ENCODE measurements around the gene MACC1. TPM values are rescaled to one million over a fixed set of nuclear protein-coding genes. Genes with fewer than 3 reads are reported as not detected.

The MACC1 gene
- total and polyA plus RNA-seq, 9 of the 15 experiments (the other 6 are each of a cell fraction or from before 2014, with no cell fraction given): 5.9 to 30.2 (median 10.4) TPM

DNA sequence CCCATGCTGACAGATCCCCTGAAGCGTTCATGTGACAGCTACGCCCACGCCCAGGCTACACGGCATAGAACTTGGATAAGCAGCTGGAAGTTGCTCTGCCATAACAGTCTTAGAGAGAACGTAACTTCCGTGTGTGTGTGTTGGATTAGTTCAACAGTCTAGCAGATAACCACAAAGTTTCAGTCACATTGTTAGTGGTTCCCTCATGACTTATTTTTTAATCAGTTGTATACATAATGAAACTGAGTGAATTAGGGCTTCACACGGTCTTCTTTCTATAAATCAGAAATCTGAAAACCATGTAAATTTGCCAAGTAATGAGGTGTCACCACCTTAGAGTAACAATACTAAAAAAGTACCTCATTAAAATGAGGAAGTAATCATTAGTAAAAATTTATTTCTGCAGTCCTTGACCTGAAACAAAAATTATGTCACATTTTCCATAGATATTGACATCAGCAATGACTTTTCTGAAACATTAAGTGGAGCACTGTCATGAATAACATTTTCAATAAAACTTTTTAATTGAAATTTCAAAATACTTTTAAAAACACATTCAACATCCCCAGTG, 21.7 kb upstream of the MACC1 start (continued):
- peak in 1 of 2 experiments; percentile 19; a peak in 1 of 4 replicates for TF ChIP-seq NRF1 (conservative IDR thresholded peaks at IDR 0.05 in 1 of 2, IDR thresholded peaks at IDR 0.05 in 1 of 2)
- TF ChIP-seq ZNF583 (CRISPR knock-in tag; IDR thresholded peaks at IDR 0.05): no peak
- peak; percentile 63 for TF ChIP-seq STAT5A (IDR thresholded peaks at IDR 0.05; ENCODE audit: borderline replicate concordance, low read length)
- no peak for TF ChIP-seq ZNF695 (CRISPR knock-in tag; IDR thresholded peaks at IDR 0.05)
- TF ChIP-seq, protein P1, sequence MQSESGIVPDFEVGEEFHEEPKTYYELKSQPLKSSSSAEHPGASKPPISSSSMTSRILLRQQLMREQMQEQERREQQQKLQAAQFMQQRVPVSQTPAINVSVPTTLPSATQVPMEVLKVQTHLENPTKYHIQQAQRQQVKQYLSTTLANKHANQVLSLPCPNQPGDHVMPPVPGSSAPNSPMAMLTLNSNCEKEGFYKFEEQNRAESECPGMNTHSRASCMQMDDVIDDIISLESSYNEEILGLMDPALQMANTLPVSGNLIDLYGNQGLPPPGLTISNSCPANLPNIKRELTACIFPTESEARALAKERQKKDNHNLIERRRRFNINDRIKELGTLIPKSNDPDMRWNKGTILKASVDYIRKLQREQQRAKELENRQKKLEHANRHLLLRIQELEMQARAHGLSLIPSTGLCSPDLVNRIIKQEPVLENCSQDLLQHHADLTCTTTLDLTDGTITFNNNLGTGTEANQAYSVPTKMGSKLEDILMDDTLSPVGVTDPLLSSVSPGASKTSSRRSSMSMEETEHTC (IDR thresholded peaks at IDR 0.05): peak; percentile 95
- no peak for TF ChIP-seq NUFIP1 (IDR thresholded peaks at IDR 0.05; ENCODE audit: partially characterized antibody)
- TF ChIP-seq ZNF384 (IDR thresholded peaks at IDR 0.05; ENCODE audit: low read depth, low read length): no peak
- TF ChIP-seq RBM39 (optimal IDR thresholded peaks at IDR 0.05; ENCODE audit: low read depth, low read length): no peak
- TF ChIP-seq, protein P2, sequence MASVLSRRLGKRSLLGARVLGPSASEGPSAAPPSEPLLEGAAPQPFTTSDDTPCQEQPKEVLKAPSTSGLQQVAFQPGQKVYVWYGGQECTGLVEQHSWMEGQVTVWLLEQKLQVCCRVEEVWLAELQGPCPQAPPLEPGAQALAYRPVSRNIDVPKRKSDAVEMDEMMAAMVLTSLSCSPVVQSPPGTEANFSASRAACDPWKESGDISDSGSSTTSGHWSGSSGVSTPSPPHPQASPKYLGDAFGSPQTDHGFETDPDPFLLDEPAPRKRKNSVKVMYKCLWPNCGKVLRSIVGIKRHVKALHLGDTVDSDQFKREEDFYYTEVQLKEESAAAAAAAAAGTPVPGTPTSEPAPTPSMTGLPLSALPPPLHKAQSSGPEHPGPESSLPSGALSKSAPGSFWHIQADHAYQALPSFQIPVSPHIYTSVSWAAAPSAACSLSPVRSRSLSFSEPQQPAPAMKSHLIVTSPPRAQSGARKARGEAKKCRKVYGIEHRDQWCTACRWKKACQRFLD (CRISPR knock-in tag; IDR thresholded peaks at IDR 0.05): peak; percentile 82
- peak; percentile 86 for TF ChIP-seq EP300 (IDR thresholded peaks at IDR 0.05; ENCODE audit: low read length)
- TF ChIP-seq EP400 (IDR thresholded peaks at IDR 0.05): peak; percentile 52
- no peak for TF ChIP-seq TOE1 (IDR thresholded peaks at IDR 0.05; ENCODE audit: borderline replicate concordance)
- TF ChIP-seq TOE1 (CRISPR knock-in tag; IDR thresholded peaks at IDR 0.05; ENCODE audit: borderline replicate concordance, low read depth): no peak
- TF ChIP-seq MECOM (CRISPR knock-in tag; IDR thresholded peaks at IDR 0.05): no peak
- TF ChIP-seq ASH1L (IDR thresholded peaks at IDR 0.05; ENCODE audit: borderline replicate concordance, low read depth, partially characterized antibody): no peak
- no peak for TF ChIP-seq SMARCA5 (IDR thresholded peaks at IDR 0.05)
- TF ChIP-seq ZNF778 (CRISPR knock-in tag; IDR thresholded peaks at IDR 0.05): no peak
- TF ChIP-seq SREBF2 (CRISPR knock-in tag; IDR thresholded peaks at IDR 0.05): no peak
- no peak for TF ChIP-seq ZNF324 (CRISPR knock-in tag; IDR thresholded peaks at IDR 0.05)
- TF ChIP-seq KDM2B (CRISPR knock-in tag; IDR thresholded peaks at IDR 0.05): no peak
- TF ChIP-seq ERF (CRISPR knock-in tag; IDR thresholded peaks at IDR 0.05): no peak
- TF ChIP-seq ARID1B (IDR thresholded peaks at IDR 0.05): peak; percentile 81
- no peak for TF ChIP-seq POLR3G (IDR thresholded peaks at IDR 0.05; ENCODE audit: extremely low read depth, insufficient read length, insufficient replicate concordance)
- TF ChIP-seq, protein P3, sequence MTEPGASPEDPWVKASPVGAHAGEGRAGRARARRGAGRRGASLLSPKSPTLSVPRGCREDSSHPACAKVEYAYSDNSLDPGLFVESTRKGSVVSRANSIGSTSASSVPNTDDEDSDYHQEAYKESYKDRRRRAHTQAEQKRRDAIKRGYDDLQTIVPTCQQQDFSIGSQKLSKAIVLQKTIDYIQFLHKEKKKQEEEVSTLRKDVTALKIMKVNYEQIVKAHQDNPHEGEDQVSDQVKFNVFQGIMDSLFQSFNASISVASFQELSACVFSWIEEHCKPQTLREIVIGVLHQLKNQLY (CRISPR knock-in tag; conservative IDR thresholded peaks at IDR 0.05): no peak
- TF ChIP-seq ZNF780A (CRISPR knock-in tag; IDR thresholded peaks at IDR 0.05): no peak
- TF ChIP-seq, protein P4, sequence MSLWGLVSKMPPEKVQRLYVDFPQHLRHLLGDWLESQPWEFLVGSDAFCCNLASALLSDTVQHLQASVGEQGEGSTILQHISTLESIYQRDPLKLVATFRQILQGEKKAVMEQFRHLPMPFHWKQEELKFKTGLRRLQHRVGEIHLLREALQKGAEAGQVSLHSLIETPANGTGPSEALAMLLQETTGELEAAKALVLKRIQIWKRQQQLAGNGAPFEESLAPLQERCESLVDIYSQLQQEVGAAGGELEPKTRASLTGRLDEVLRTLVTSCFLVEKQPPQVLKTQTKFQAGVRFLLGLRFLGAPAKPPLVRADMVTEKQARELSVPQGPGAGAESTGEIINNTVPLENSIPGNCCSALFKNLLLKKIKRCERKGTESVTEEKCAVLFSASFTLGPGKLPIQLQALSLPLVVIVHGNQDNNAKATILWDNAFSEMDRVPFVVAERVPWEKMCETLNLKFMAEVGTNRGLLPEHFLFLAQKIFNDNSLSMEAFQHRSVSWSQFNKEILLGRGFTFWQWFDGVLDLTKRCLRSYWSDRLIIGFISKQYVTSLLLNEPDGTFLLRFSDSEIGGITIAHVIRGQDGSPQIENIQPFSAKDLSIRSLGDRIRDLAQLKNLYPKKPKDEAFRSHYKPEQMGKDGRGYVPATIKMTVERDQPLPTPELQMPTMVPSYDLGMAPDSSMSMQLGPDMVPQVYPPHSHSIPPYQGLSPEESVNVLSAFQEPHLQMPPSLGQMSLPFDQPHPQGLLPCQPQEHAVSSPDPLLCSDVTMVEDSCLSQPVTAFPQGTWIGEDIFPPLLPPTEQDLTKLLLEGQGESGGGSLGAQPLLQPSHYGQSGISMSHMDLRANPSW (CRISPR knock-in tag; IDR thresholded peaks at IDR 0.05): no peak
